GM23338 (cell line): Measurements from ENCODE around the gene SERPINI1. TPM values are rescaled to one million over a fixed set of nuclear protein-coding genes. Genes with fewer than 3 reads are reported as not detected.

ENCODE experiments used
- ATAC-seq: fragments of 200-7000 bp; cut with Tn5 transposase; 3 replicates; pipeline ENCODE4 v1.9.1; 2020
- DNase-seq: peaks from one replicate; pipeline ENCODE4 v3.0.0-alpha.2; 2015; ENCODE audit warnings: low spot score
- H2AFZ ChIP-seq: fragments of 200-600 bp; sonication (generic); 2 replicates; pipeline ENCODE4 v1.8.0; 2016; ENCODE audit warnings: antibody characterized with exemption, mild to moderate bottlenecking, moderate library complexity
- H3F3A ChIP-seq: fragments of 200-600 bp; sonication (generic); replicated peaks from 2 replicates; pipeline ENCODE4 v1.8.0; 2017; ENCODE audit warnings: antibody characterized with exemption, mixed run types, low read depth
- H3K27ac ChIP-seq: fragments of 200-600 bp; sonication (generic); 2 replicates; pipeline ENCODE4 v1.6.1; 2016; ENCODE audit warnings: low read depth
- H3K27me3 ChIP-seq: fragments of 200-600 bp; sonication (generic); 2 replicates; pipeline ENCODE4 v1.8.0; 2016; ENCODE audit warnings: mild to moderate bottlenecking, mixed run types, moderate library complexity; ENCODE audit not compliant: insufficient read depth
- H3K36me3 ChIP-seq: fragments of 200-600 bp; sonication (generic); 2 replicates; pipeline ENCODE4 v1.8.0; 2016; ENCODE audit warnings: mild to moderate bottlenecking; ENCODE audit not compliant: insufficient read depth
- H3K4me1 ChIP-seq: fragments of 200-600 bp; sonication (generic); 2 replicates; pipeline ENCODE4 v1.8.0; 2016; ENCODE audit warnings: mild to moderate bottlenecking, moderate library complexity; ENCODE audit not compliant: insufficient read depth
- H3K4me2 ChIP-seq: fragments of 200-600 bp; sonication (generic); 2 replicates; pipeline ENCODE4 v1.7.1; 2017; ENCODE audit warnings: mixed run types
- H3K4me3 ChIP-seq: fragments of 200-600 bp; sonication (generic); 2 replicates; pipeline ENCODE4 v1.6.1; 2016; ENCODE audit warnings: mixed run types
- H3K79me2 ChIP-seq: fragments of 200-600 bp; sonication (generic); replicated peaks from 2 replicates; pipeline ENCODE4 v1.8.0; 2017; ENCODE audit warnings: mild to moderate bottlenecking; ENCODE audit not compliant: insufficient read depth
- H3K9me2 ChIP-seq: fragments of 200-600 bp; sonication (generic); 2 replicates; pipeline ENCODE4 v1.8.0; 2017; ENCODE audit not compliant: insufficient read depth
- H4K20me1 ChIP-seq: fragments of 200-600 bp; sonication (generic); replicated peaks from 2 replicates; pipeline ENCODE4 v1.8.0; 2017; ENCODE audit warnings: mild to moderate bottlenecking; ENCODE audit not compliant: insufficient read depth
- H3K27ac Mint-ChIP-seq: 2 replicates; pipeline ENCODE4 v1.8.0; 2020; ENCODE audit warnings: inconsistent platforms, mild to moderate bottlenecking, moderate library complexity, mixed read lengths
- H3K27me3 Mint-ChIP-seq: 3 replicates; pipeline ENCODE4 v1.8.0; 2022; ENCODE audit warnings: low read depth, mild to moderate bottlenecking, moderate library complexity, mixed read lengths, inconsistent platforms; ENCODE audit not compliant: insufficient read depth, poor library complexity
- H3K36me3 Mint-ChIP-seq: 3 replicates; pipeline ENCODE4 v1.8.0; 2021; ENCODE audit warnings: low read depth, mild to moderate bottlenecking, inconsistent platforms, moderate library complexity, mixed read lengths
- H3K4me1 Mint-ChIP-seq: 3 replicates; pipeline ENCODE4 v1.8.0; 2020; ENCODE audit warnings: mild to moderate bottlenecking, inconsistent platforms, mixed read lengths
- H3K4me3 Mint-ChIP-seq: 3 replicates; pipeline ENCODE4 v1.8.0; 2021; ENCODE audit warnings: moderate library complexity, mild to moderate bottlenecking, inconsistent platforms, mixed read lengths
- H3K9me3 Mint-ChIP-seq: 3 replicates; pipeline ENCODE4 v1.8.0; 2020; ENCODE audit warnings: moderate library complexity, mild to moderate bottlenecking, inconsistent platforms, mixed read lengths
- CREB1 ChIP-seq: fragments of 250-450 bp; sonication (Bioruptor Pico); IDR thresholded peaks from 2 replicates; pipeline ENCODE4 v1.5.0; 2020; ENCODE audit warnings: low read depth, mild to moderate bottlenecking, moderate library complexity
- CTCF ChIP-seq, 2 experiments: fragments of 200-600 bp in 1 of 2; sonication (generic) in 1 of 2; conservative IDR thresholded peaks; 2 replicates each; pipeline versions ENCODE4 v1.5.1 to v1.6.1; 2016 to 2017; ENCODE audit warnings: antibody characterized with exemption in 2 of 2, low read depth in 2 of 2, mild to moderate bottlenecking in 2 of 2, moderate library complexity in 1 of 2
- ETS1 ChIP-seq: IDR thresholded peaks from 2 replicates; pipeline ENCODE4 v1.6.1; 2016; ENCODE audit warnings: antibody characterized with exemption
- EZH2 ChIP-seq: fragments of 200-600 bp; sonication (generic); IDR thresholded peaks from one replicate; pipeline ENCODE4 v1.8.0; 2017; ENCODE audit warnings: antibody characterized with exemption, mild to moderate bottlenecking, low read depth; ENCODE audit not compliant: unreplicated experiment
- EZH2phosphoT487 ChIP-seq: fragments of 200-600 bp; sonication (generic); IDR thresholded peaks from one replicate; pipeline ENCODE4 v1.8.1; 2018; ENCODE audit warnings: antibody characterized with exemption; ENCODE audit not compliant: unreplicated experiment
- JUNB ChIP-seq: IDR thresholded peaks from one replicate; pipeline ENCODE4 v1.6.1; 2016; ENCODE audit warnings: antibody characterized with exemption; ENCODE audit not compliant: unreplicated experiment
- NANOG ChIP-seq: IDR thresholded peaks from 2 replicates; pipeline ENCODE4 v1.6.1; 2016; ENCODE audit warnings: antibody characterized with exemption, borderline replicate concordance
- POLR2AphosphoS5 ChIP-seq: IDR thresholded peaks from 2 replicates; pipeline ENCODE4 v1.6.1; 2016; ENCODE audit warnings: antibody characterized with exemption, low read depth
- STAT1 ChIP-seq: IDR thresholded peaks from one replicate; pipeline ENCODE4 v1.6.1; 2016; ENCODE audit warnings: antibody characterized with exemption; ENCODE audit not compliant: unreplicated experiment
- ZNF114 ChIP-seq: fragments of 250-450 bp; sonication (Bioruptor Pico); IDR thresholded peaks from 2 replicates; pipeline ENCODE4 v1.5.0; 2020; ENCODE audit warnings: mild to moderate bottlenecking, moderate library complexity
- ZNF462 ChIP-seq: fragments of 250-450 bp; sonication (Bioruptor Pico); IDR thresholded peaks from 2 replicates; pipeline ENCODE4 v1.5.0; 2020; ENCODE audit warnings: mild to moderate bottlenecking, moderate library complexity
- polyA plus RNA-seq: library from polyadenylated mRNA; unstranded; fragments of >200 nt; fragmentation: Nextera tagmentation; extraction: Ambion mirVana; gene quantifications from 2 replicates; pipeline ENCODE4 v1.2.1, GENCODE V29; 2016
- total RNA-seq: library from RNA; depleted of rRNA; stranded (reverse); fragments of >200 nt; shearing (Covaris generic); gene quantifications from 2 replicates; pipeline ENCODE4 v1.2.3, GENCODE V29; 2014

The SERPINI1 gene
- total and polyA plus RNA-seq, 2 experiments from 2014 or later: 9.2 to 26.6 TPM

GRCh38 chr3:167798443-167798842, 62.9 kb downstream of the SERPINI1 start (continued):
- no peak for TF ChIP-seq JUNB
- TF ChIP-seq STAT1: no peak
- no peak for TF ChIP-seq CREB1 (CRISPR knock-in tag)
- no peak for TF ChIP-seq POLR2AphosphoS5
- TF ChIP-seq NANOG: no peak
- no peak for TF ChIP-seq ZNF114 (CRISPR knock-in tag)
- TF ChIP-seq CTCF (conservative IDR thresholded peaks at IDR 0.05; ENCODE audit: low read depth in 2 of 2): no peak
- TF ChIP-seq ETS1: no peak

GRCh38 chr3:167808910-167809309, 73.4 kb downstream of the SERPINI1 start:
- no peaks in the 10 kb centered on the region for H3K79me2 ChIP-seq
- Mint-ChIP-seq H3K4me1 (no peaks in the 10 kb centered on the region), H3K27ac (no peak overlapping the region)
- TF ChIP-seq NANOG (no peak), ZNF462 (CRISPR knock-in tag) (no peak), CREB1 (CRISPR knock-in tag) (no peak), POLR2AphosphoS5 (no peak), EZH2phosphoT487 (no peak), JUNB (no peak), ETS1 (no peak), STAT1 (no peak), ZNF114 (CRISPR knock-in tag) (no peak), EZH2 (no peak)

More at GRCh38 chr3:167808910-167809309, 73.4 kb downstream of the SERPINI1 start:
- Histone ChIP-seq H4K20me1 (no peaks in the 10 kb centered on the region), H3K27me3 (no peaks in the 10 kb centered on the region), H3K27ac (no peak overlapping the region), H3K4me2 (no peak overlapping the region), H3F3A (no peaks in the 10 kb centered on the region), H3K4me1 (no peaks in the 10 kb centered on the region), H3K9me2 (no peaks in the 10 kb centered on the region), H2AFZ (no peak overlapping the region), H3K36me3 (no peaks in the 10 kb centered on the region), H3K4me3 (no peak overlapping the region)
- Mint-ChIP-seq H3K27me3 (no peaks in the 10 kb centered on the region), H3K9me3 (no peaks in the 10 kb centered on the region), H3K4me3 (no peak overlapping the region), H3K36me3 (no peaks in the 10 kb centered on the region)
- DNase-seq: no peak
- ATAC-seq: no peak
